GM23338 (cell line): ENCODE data around the gene SIAE. TPM values are rescaled to one million over a fixed set of nuclear protein-coding genes. Genes with fewer than 3 reads are reported as not detected.

Experiments used
- ATAC-seq: fragments of 200-7000 bp; cut with Tn5 transposase; 3 replicates; pipeline ENCODE4 v1.9.1; 2020
- DNase-seq: peaks from one replicate; pipeline ENCODE4 v3.0.0-alpha.2; 2015; ENCODE audit warnings: low spot score
- H2AFZ ChIP-seq: fragments of 200-600 bp; sonication (generic); 2 replicates; pipeline ENCODE4 v1.8.0; 2016; ENCODE audit warnings: antibody characterized with exemption, mild to moderate bottlenecking, moderate library complexity
- H3F3A ChIP-seq: fragments of 200-600 bp; sonication (generic); replicated peaks from 2 replicates; pipeline ENCODE4 v1.8.0; 2017; ENCODE audit warnings: antibody characterized with exemption, mixed run types, low read depth
- H3K27ac ChIP-seq: fragments of 200-600 bp; sonication (generic); 2 replicates; pipeline ENCODE4 v1.6.1; 2016; ENCODE audit warnings: low read depth
- H3K27me3 ChIP-seq: fragments of 200-600 bp; sonication (generic); 2 replicates; pipeline ENCODE4 v1.8.0; 2016; ENCODE audit warnings: mild to moderate bottlenecking, mixed run types, moderate library complexity; ENCODE audit not compliant: insufficient read depth
- H3K36me3 ChIP-seq: fragments of 200-600 bp; sonication (generic); 2 replicates; pipeline ENCODE4 v1.8.0; 2016; ENCODE audit warnings: mild to moderate bottlenecking; ENCODE audit not compliant: insufficient read depth
- H3K4me1 ChIP-seq: fragments of 200-600 bp; sonication (generic); 2 replicates; pipeline ENCODE4 v1.8.0; 2016; ENCODE audit warnings: mild to moderate bottlenecking, moderate library complexity; ENCODE audit not compliant: insufficient read depth
- H3K4me2 ChIP-seq: fragments of 200-600 bp; sonication (generic); 2 replicates; pipeline ENCODE4 v1.7.1; 2017; ENCODE audit warnings: mixed run types
- H3K4me3 ChIP-seq: fragments of 200-600 bp; sonication (generic); 2 replicates; pipeline ENCODE4 v1.6.1; 2016; ENCODE audit warnings: mixed run types
- H3K79me2 ChIP-seq: fragments of 200-600 bp; sonication (generic); replicated peaks from 2 replicates; pipeline ENCODE4 v1.8.0; 2017; ENCODE audit warnings: mild to moderate bottlenecking; ENCODE audit not compliant: insufficient read depth
- H3K9me2 ChIP-seq: fragments of 200-600 bp; sonication (generic); 2 replicates; pipeline ENCODE4 v1.8.0; 2017; ENCODE audit not compliant: insufficient read depth
- H4K20me1 ChIP-seq: fragments of 200-600 bp; sonication (generic); replicated peaks from 2 replicates; pipeline ENCODE4 v1.8.0; 2017; ENCODE audit warnings: mild to moderate bottlenecking; ENCODE audit not compliant: insufficient read depth
- H3K27ac Mint-ChIP-seq: 2 replicates; pipeline ENCODE4 v1.8.0; 2020; ENCODE audit warnings: inconsistent platforms, mild to moderate bottlenecking, moderate library complexity, mixed read lengths
- H3K27me3 Mint-ChIP-seq: 3 replicates; pipeline ENCODE4 v1.8.0; 2022; ENCODE audit warnings: low read depth, mild to moderate bottlenecking, moderate library complexity, mixed read lengths, inconsistent platforms; ENCODE audit not compliant: insufficient read depth, poor library complexity
- H3K36me3 Mint-ChIP-seq: 3 replicates; pipeline ENCODE4 v1.8.0; 2021; ENCODE audit warnings: low read depth, mild to moderate bottlenecking, inconsistent platforms, moderate library complexity, mixed read lengths
- H3K4me1 Mint-ChIP-seq: 3 replicates; pipeline ENCODE4 v1.8.0; 2020; ENCODE audit warnings: mild to moderate bottlenecking, inconsistent platforms, mixed read lengths
- H3K4me3 Mint-ChIP-seq: 3 replicates; pipeline ENCODE4 v1.8.0; 2021; ENCODE audit warnings: moderate library complexity, mild to moderate bottlenecking, inconsistent platforms, mixed read lengths
- H3K9me3 Mint-ChIP-seq: 3 replicates; pipeline ENCODE4 v1.8.0; 2020; ENCODE audit warnings: moderate library complexity, mild to moderate bottlenecking, inconsistent platforms, mixed read lengths
- CREB1 ChIP-seq: fragments of 250-450 bp; sonication (Bioruptor Pico); IDR thresholded peaks from 2 replicates; pipeline ENCODE4 v1.5.0; 2020; ENCODE audit warnings: low read depth, mild to moderate bottlenecking, moderate library complexity
- CTCF ChIP-seq, 2 experiments: fragments of 200-600 bp in 1 of 2; sonication (generic) in 1 of 2; conservative IDR thresholded peaks; 2 replicates each; pipeline versions ENCODE4 v1.5.1 to v1.6.1; 2016 to 2017; ENCODE audit warnings: antibody characterized with exemption in 2 of 2, low read depth in 2 of 2, mild to moderate bottlenecking in 2 of 2, moderate library complexity in 1 of 2
- ETS1 ChIP-seq: IDR thresholded peaks from 2 replicates; pipeline ENCODE4 v1.6.1; 2016; ENCODE audit warnings: antibody characterized with exemption
- EZH2 ChIP-seq: fragments of 200-600 bp; sonication (generic); IDR thresholded peaks from one replicate; pipeline ENCODE4 v1.8.0; 2017; ENCODE audit warnings: antibody characterized with exemption, mild to moderate bottlenecking, low read depth; ENCODE audit not compliant: unreplicated experiment
- EZH2phosphoT487 ChIP-seq: fragments of 200-600 bp; sonication (generic); IDR thresholded peaks from one replicate; pipeline ENCODE4 v1.8.1; 2018; ENCODE audit warnings: antibody characterized with exemption; ENCODE audit not compliant: unreplicated experiment
- JUNB ChIP-seq: IDR thresholded peaks from one replicate; pipeline ENCODE4 v1.6.1; 2016; ENCODE audit warnings: antibody characterized with exemption; ENCODE audit not compliant: unreplicated experiment
- NANOG ChIP-seq: IDR thresholded peaks from 2 replicates; pipeline ENCODE4 v1.6.1; 2016; ENCODE audit warnings: antibody characterized with exemption, borderline replicate concordance
- POLR2AphosphoS5 ChIP-seq: IDR thresholded peaks from 2 replicates; pipeline ENCODE4 v1.6.1; 2016; ENCODE audit warnings: antibody characterized with exemption, low read depth
- REST ChIP-seq: IDR thresholded peaks from one replicate; pipeline ENCODE4 v1.6.1; 2018; ENCODE audit warnings: antibody characterized with exemption; ENCODE audit not compliant: unreplicated experiment
- STAT1 ChIP-seq: IDR thresholded peaks from one replicate; pipeline ENCODE4 v1.6.1; 2016; ENCODE audit warnings: antibody characterized with exemption; ENCODE audit not compliant: unreplicated experiment
- ZNF114 ChIP-seq: fragments of 250-450 bp; sonication (Bioruptor Pico); IDR thresholded peaks from 2 replicates; pipeline ENCODE4 v1.5.0; 2020; ENCODE audit warnings: mild to moderate bottlenecking, moderate library complexity
- ZNF331 ChIP-seq: fragments of 250-450 bp; sonication (Bioruptor Pico); IDR thresholded peaks from 2 replicates; pipeline ENCODE4 v1.5.0; 2020; ENCODE audit warnings: low read depth, mild to moderate bottlenecking, moderate library complexity
- ZNF462 ChIP-seq: fragments of 250-450 bp; sonication (Bioruptor Pico); IDR thresholded peaks from 2 replicates; pipeline ENCODE4 v1.5.0; 2020; ENCODE audit warnings: mild to moderate bottlenecking, moderate library complexity
- polyA plus RNA-seq: library from polyadenylated mRNA; unstranded; fragments of >200 nt; fragmentation: Nextera tagmentation; extraction: Ambion mirVana; gene quantifications from 2 replicates; pipeline ENCODE4 v1.2.1, GENCODE V29; 2016
- total RNA-seq: library from RNA; depleted of rRNA; stranded (reverse); fragments of >200 nt; shearing (Covaris generic); gene quantifications from 2 replicates; pipeline ENCODE4 v1.2.3, GENCODE V29; 2014

SIAE gene
- total and polyA plus RNA-seq, 2 experiments from 2014 or later, result 1.1 to 1.7 TPM

GRCh38 chr11:124658501-124658900 is 15.0 kb downstream of the SIAE start:
- H3K4me3 ChIP-seq, result no peak overlapping the region
- Mint-ChIP-seq H3K4me1 (peaks cover 21% of the 10 kb centered on the region), H3K9me3 (no peaks in the 10 kb centered on the region), H3K36me3 (no peaks in the 10 kb centered on the region), H3K27me3 (peaks cover 7% of the 10 kb centered on the region), H3K27ac (no peak overlapping the region), H3K4me3 (no peak overlapping the region)
- no peak overlapping the region for H2AFZ ChIP-seq
- H3K4me2 ChIP-seq, result no peak overlapping the region
- DNase-seq (no peak), ATAC-seq (no peak)
- no peak overlapping the region for H3K27ac ChIP-seq
- TF ChIP-seq ETS1 (no peak), ZNF114 (CRISPR knock-in tag) (no peak), ZNF331 (CRISPR knock-in tag) (no peak), POLR2AphosphoS5 (no peak), CTCF (conservative IDR thresholded peaks at IDR 0.05; ENCODE audit: low read depth in 2 of 2) (no peak), NANOG (no peak), STAT1 (no peak), JUNB (no peak), EZH2 (no peak), EZH2phosphoT487 (no peak), REST (no peak), CREB1 (CRISPR knock-in tag) (no peak), ZNF462 (CRISPR knock-in tag) (no peak)
- H3K9me2 ChIP-seq, result no peaks in the 10 kb centered on the region
- H3K27me3 ChIP-seq, result no peaks in the 10 kb centered on the region
- H3F3A ChIP-seq, result no peaks in the 10 kb centered on the region
- peaks cover 17% of the 10 kb centered on the region for H3K4me1 ChIP-seq
- no peaks in the 10 kb centered on the region for H3K79me2 ChIP-seq
- no peaks in the 10 kb centered on the region for H3K36me3 ChIP-seq
- no peaks in the 10 kb centered on the region for H4K20me1 ChIP-seq
